IMR-90 (cell line): ENCODE results near the gene RAB38. TPM values are rescaled to one million over a fixed set of nuclear protein-coding genes. Genes with fewer than 3 reads are reported as not detected.

Experiments
- ATAC-seq: fragments of 200-7000 bp; cut with Tn5 transposase; 2 replicates; pipeline ENCODE4 v1.9.1; 2020; ENCODE audit warnings: low read depth, mild to moderate bottlenecking, moderate library complexity
- BruUV-seq: library from RNA; stranded (reverse); fragments of 400-500 nt; replicated peaks from 2 replicates; lab custom pipeline; 2021; lab: Mats Ljungman, UMichigan
- CTCF ChIA-PET: fragments of 300-600 bp; formaldehyde crosslinking; extraction: SDS; loops from one replicate; lab custom pipeline; 2021; ENCODE audit warnings: antibody characterized with exemption; lab: Yijun Ruan, JAX
- POLR2A ChIA-PET: fragments of 300-600 bp; sonication (Branson Sonifier 250); formaldehyde crosslinking; loops from one replicate; lab custom pipeline; 2022; ENCODE audit warnings: antibody characterized with exemption; ENCODE audit not compliant: unreplicated experiment; lab: Charles Lee
- DNase-seq: peaks from one replicate; pipeline ENCODE4 v3.0.0; 2013
- H2AFZ ChIP-seq: replicated peaks from 2 replicates; pipeline ENCODE3; 2013; ENCODE audit warnings: low read length, mild to moderate bottlenecking; ENCODE audit not compliant: poor library complexity
- H2AK5ac ChIP-seq: 2 replicates; pipeline ENCODE4 v1.6.1; 2013; ENCODE audit warnings: low read depth, low read length, inconsistent platforms
- H2AK9ac ChIP-seq: replicated peaks from 2 replicates; pipeline ENCODE3; 2013; ENCODE audit warnings: mild to moderate bottlenecking, low read depth, low read length, moderate library complexity; ENCODE audit not compliant: poor library complexity
- H2BK120ac ChIP-seq: 2 replicates; pipeline ENCODE4 v1.6.1; 2013; ENCODE audit warnings: low read depth, low read length, inconsistent platforms
- H2BK15ac ChIP-seq: 3 replicates; pipeline ENCODE4 v1.6.1; 2013; ENCODE audit warnings: low read depth, low read length, inconsistent platforms
- H2BK20ac ChIP-seq: 2 replicates; pipeline ENCODE4 v1.6.1; 2013; ENCODE audit warnings: low read depth, mild to moderate bottlenecking, inconsistent platforms, low read length, moderate library complexity
- H2BK5ac ChIP-seq: 2 replicates; pipeline ENCODE4 v1.6.1; 2013; ENCODE audit warnings: mild to moderate bottlenecking, low read depth, low read length, inconsistent platforms; ENCODE audit not compliant: poor library complexity, severe bottlenecking
- H3K14ac ChIP-seq: replicated peaks from 2 replicates; pipeline ENCODE4 v1.6.1; 2013; ENCODE audit warnings: low read depth, low read length, inconsistent platforms
- H3K18ac ChIP-seq: 2 replicates; pipeline ENCODE4 v1.6.1; 2013; ENCODE audit warnings: low read depth, low read length, control low read depth
- H3K23ac ChIP-seq: 2 replicates; pipeline ENCODE4 v1.6.1; 2013; ENCODE audit warnings: low read depth, low read length, inconsistent platforms
- H3K27ac ChIP-seq: 2 replicates; pipeline ENCODE4 v1.5.1; 2013; ENCODE audit warnings: mild to moderate bottlenecking, control low read depth, low read length; ENCODE audit not compliant: insufficient read depth
- H3K27me3 ChIP-seq: 2 replicates; pipeline ENCODE4 v1.6.1; 2013; ENCODE audit warnings: low read length; ENCODE audit not compliant: control insufficient read depth, insufficient read depth
- H3K36me3 ChIP-seq: 2 replicates; pipeline ENCODE4 v1.6.1; 2013; ENCODE audit warnings: low read length, mixed read lengths; ENCODE audit not compliant: control insufficient read depth, insufficient read depth
- H3K4ac ChIP-seq: 2 replicates; pipeline ENCODE4 v1.6.1; 2013; ENCODE audit warnings: low read depth, low read length, inconsistent platforms
- H3K4me1 ChIP-seq: 2 replicates; pipeline ENCODE4 v1.6.1; 2013; ENCODE audit warnings: low read length, mixed read lengths; ENCODE audit not compliant: control insufficient read depth, insufficient read depth
- H3K4me2 ChIP-seq: 2 replicates; pipeline ENCODE4 v1.6.1; 2013; ENCODE audit warnings: low read depth, mild to moderate bottlenecking, control low read depth, low read length, moderate library complexity
- H3K4me3 ChIP-seq: 2 replicates; pipeline ENCODE4 v1.5.1; 2013; ENCODE audit warnings: low read depth, mild to moderate bottlenecking, control low read depth, low read length, moderate library complexity; ENCODE audit not compliant: insufficient read depth
- H3K56ac ChIP-seq: 2 replicates; pipeline ENCODE4 v1.6.1; 2013; ENCODE audit warnings: low read length, inconsistent platforms; ENCODE audit not compliant: insufficient read depth; ENCODE audit errors: extremely low read depth
- H3K79me1 ChIP-seq, 2 experiments: 2 replicates each; pipeline ENCODE4 v1.6.1; 2013; ENCODE audit warnings: low read length in 2 of 2, inconsistent platforms in 1 of 2, low read depth in 1 of 2
- H3K9ac ChIP-seq: 2 replicates; pipeline ENCODE4 v1.6.1; 2013; ENCODE audit warnings: low read depth, low read length, control low read depth
- H3K9me1 ChIP-seq: 2 replicates; pipeline ENCODE4 v1.6.1; 2013; ENCODE audit warnings: low read length, inconsistent platforms; ENCODE audit not compliant: insufficient read depth
- H3K9me3 ChIP-seq: 2 replicates; pipeline ENCODE4 v1.6.1; 2013; ENCODE audit warnings: low read length; ENCODE audit not compliant: control insufficient read depth, insufficient read depth
- H4K20me1 ChIP-seq: 2 replicates; pipeline ENCODE4 v1.6.1; 2013; ENCODE audit warnings: low read length, inconsistent platforms; ENCODE audit not compliant: insufficient read depth
- H4K5ac ChIP-seq: 2 replicates; pipeline ENCODE4 v1.6.1; 2013; ENCODE audit warnings: mild to moderate bottlenecking, low read depth, low read length, control low read depth
- H4K8ac ChIP-seq, 2 experiments: 2 replicates each; pipeline ENCODE4 v1.6.1; 2013; ENCODE audit warnings: low read depth in 2 of 2, low read length in 2 of 2, control low read depth in 1 of 2, inconsistent platforms in 1 of 2
- H4K91ac ChIP-seq: 2 replicates; pipeline ENCODE4 v1.6.1; 2013; ENCODE audit warnings: low read depth, low read length, inconsistent platforms; ENCODE audit not compliant: insufficient read depth
- FOS ChIP-seq: fragments of 150-350 bp; IDR thresholded peaks from 2 replicates; pipeline ENCODE4 v1.6.1; 2016; ENCODE audit warnings: low read depth, low read length
- MAFK ChIP-seq: IDR thresholded peaks from 2 replicates; pipeline ENCODE4 v1.6.1; 2012; ENCODE audit warnings: low read depth, low read length, improper control_type of control experiment
- NFE2L2 ChIP-seq: fragments of 150-350 bp; IDR thresholded peaks from 2 replicates; pipeline ENCODE4 v1.6.1; 2016; ENCODE audit warnings: low read depth, mild to moderate bottlenecking, low read length
- POLR2A ChIP-seq: IDR thresholded peaks from 2 replicates; pipeline ENCODE4 v1.6.1; 2012; ENCODE audit warnings: mild to moderate bottlenecking, low read depth, low read length
- RFX5 ChIP-seq: IDR thresholded peaks from 2 replicates; pipeline ENCODE4 v1.8.0; 2012; ENCODE audit warnings: low read depth, mild to moderate bottlenecking, low read length, moderate library complexity
- WGBS, 2 experiments: methylation state at CpG; one replicate each; pipeline versions ENCODE4 v1.1.5 to v1.1.7; 2013; ENCODE audit warnings: missing lambda C conversion rate in 2 of 2; ENCODE audit not compliant: insufficient read length in 1 of 2; ENCODE audit errors: extremely low coverage in 2 of 2; 5-methylcytosine and 5-hydroxymethylcytosine counted together
- dilution Hi-C: fragments of 300-500 bp; cut with HindIII; formaldehyde crosslinking; loops from one replicate; pipeline ENCODE4 v1.14.3; 2018; ENCODE audit warnings: low sequenced_read_pairs; ENCODE audit not compliant: unreplicated experiment
- in situ Hi-C: fragments of 300-500 bp; cut with MboI; formaldehyde crosslinking; loops from 3 replicates; pipeline ENCODE4 v1.14.3; 2019; ENCODE audit warnings: low sequenced_read_pairs, inconsistent platforms, mixed read lengths
- intact Hi-C: fragments of 100-400 bp; cut with micrococcal nuclease; formaldehyde crosslinking; loops from 2 replicates; pipeline ENCODE4 v1.10.0; 2022
- polyA plus RNA-seq, 3 experiments: library from polyadenylated mRNA; depleted of rRNA; stranded (reverse); fragments of >200 nt; gene quantifications; 2 replicates each; pipeline ENCODE4 v1.2.3, GENCODE V29; 2012; ENCODE audit warnings: low replicate concordance in 1 of 3
- total RNA-seq: library from RNA; depleted of rRNA; stranded (reverse); fragments of >200 nt; gene quantifications from 2 replicates; pipeline ENCODE4 v1.2.3, GENCODE V29; 2012

RAB38 gene
- total and polyA plus RNA-seq, 2 of the 4 experiments (the other 2 are of a cell fraction): 5.0 to 6.5 TPM

DNA sequence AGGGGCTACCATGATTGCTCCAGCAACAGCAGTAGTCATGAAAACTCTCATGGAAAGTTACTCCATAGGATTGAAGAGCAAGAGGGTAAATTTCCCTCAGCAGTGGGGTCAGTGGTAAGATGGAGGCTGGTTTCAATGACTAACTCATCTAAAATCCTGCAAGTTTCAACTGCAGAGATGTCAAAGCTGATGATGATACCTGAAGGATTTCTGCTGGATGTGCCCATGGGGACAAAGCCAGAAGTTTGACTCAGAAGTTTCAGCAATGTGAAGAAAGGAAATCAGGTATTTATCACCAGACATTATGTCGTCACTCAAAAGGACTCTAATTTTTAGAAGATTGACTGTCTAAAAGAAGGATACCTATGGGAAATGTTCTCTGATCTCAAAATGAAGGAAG lies 29.1 kb downstream of the RAB38 start:
- Histone ChIP-seq H3K4me1 (no peaks in the 10 kb centered on the region), H4K20me1 (no peaks in the 10 kb centered on the region), H2AK9ac (no peak overlapping the region), H3K14ac (no peak overlapping the region), H3K79me1 (no peaks in the 10 kb centered on the region), H2AK5ac (no peak overlapping the region), H4K5ac (no peak overlapping the region), H2BK120ac (no peak overlapping the region), H2BK5ac (no peak overlapping the region), H3K18ac (no peak overlapping the region), H3K4me3 (no peak overlapping the region), H2BK15ac (no peak overlapping the region), H4K91ac (no peak overlapping the region), H3K9ac (no peak overlapping the region), H3K9me3 (no peaks in the 10 kb centered on the region), H3K23ac (no peak overlapping the region), H3K27ac (no peak overlapping the region), H2BK20ac (no peak overlapping the region), H3K9me1 (no peaks in the 10 kb centered on the region), H4K8ac (no peak overlapping the region), H3K27me3 (no peaks in the 10 kb centered on the region), H3K4me2 (no peak overlapping the region), H3K56ac (no peak overlapping the region), H3K4ac (no peak overlapping the region), H2AFZ (no peak overlapping the region), H3K36me3 (no peaks in the 10 kb centered on the region)
- BruUV-seq: no TSS peak
- ATAC-seq: no peak
- CTCF ChIA-PET: no interaction called here
- intact Hi-C loops (no loop called here), dilution Hi-C loops (no loop called here), in situ Hi-C loops (no loop called here)
- WGBS, 2 experiments: no CpG with 5 or more reads among the region's 1 CpG
- POLR2A ChIA-PET: no interaction called here
- no peak for DNase-seq
- TF ChIP-seq NFE2L2 (no peak), MAFK (no peak), FOS (no peak), RFX5 (no peak), POLR2A (no peak)
